H1 (cell line): ENCODE data around the gene SCNN1A. TPM values are rescaled to one million over a fixed set of nuclear protein-coding genes. Genes with fewer than 3 reads are reported as not detected.

Experiments used
- GTF2F1 ChIP-seq: IDR thresholded peaks from 2 replicates; pipeline ENCODE4 v1.6.1; 2012; ENCODE audit warnings: low read depth, low read length, improper control_type of control experiment, borderline replicate concordance
- SAP30 ChIP-seq: fragments of 300-600 bp; sonication (generic); IDR thresholded peaks from 2 replicates; pipeline ENCODE4 v1.7.1; 2012; ENCODE audit warnings: low read length, moderate library complexity, mild to moderate bottlenecking, inconsistent platforms; ENCODE audit not compliant: insufficient read depth, insufficient replicate concordance
- TBP ChIP-seq: IDR thresholded peaks from 2 replicates; pipeline ENCODE4 v1.6.1; 2011; ENCODE audit warnings: low read depth, low read length, improper control_type of control experiment
- TCF12 ChIP-seq: IDR thresholded peaks from 2 replicates; pipeline ENCODE4 v1.6.1; 2011; ENCODE audit warnings: low read depth, mild to moderate bottlenecking, low read length
- polyA plus RNA-seq, 7 experiments: library from polyadenylated mRNA; depleted of rRNA in 3 of 7; stranded (reverse) in 5 of 7; unstranded in 2 of 7; fragments of >200 nt in 5 of 7; fragments of 200-250 nt in 2 of 7; gene quantifications; 1 replicate in 5 of 7; 2 replicates in 1 of 7; 4 replicates in 1 of 7; pipeline versions ENCODE4 v1.2.1 to v1.2.3, GENCODE V29; 2011 to 2013; ENCODE audit warnings: missing spikeins in 2 of 7, mixed read lengths in 2 of 7
- total RNA-seq: library from RNA; stranded (reverse); fragmentation: NEBNext Ultra II Directional; extraction: Animal tissue kit (Norgen Biotek cat#: 25700); gene quantifications from 2 replicates; pipeline ENCODE4 v1.2.1, GENCODE V29; 2021
- TF ChIP-seq, protein P1 (sequence below): fragments of 300-600 bp; sonication (generic); IDR thresholded peaks from 2 replicates; pipeline ENCODE4 v1.7.1; 2012; ENCODE audit warnings: low read length, moderate library complexity, mild to moderate bottlenecking, inconsistent platforms; ENCODE audit not compliant: insufficient replicate concordance
- TF ChIP-seq, protein P2 (sequence below): IDR thresholded peaks from 2 replicates; pipeline ENCODE4 v1.6.1; 2011; ENCODE audit warnings: low read length, improper control_type of control experiment

SCNN1A gene
- total and polyA plus RNA-seq, 2 of the 8 experiments (the other 6 are each of a cell fraction or from before 2014, with no cell fraction given): 85.5 to 156 TPM

DNA sequence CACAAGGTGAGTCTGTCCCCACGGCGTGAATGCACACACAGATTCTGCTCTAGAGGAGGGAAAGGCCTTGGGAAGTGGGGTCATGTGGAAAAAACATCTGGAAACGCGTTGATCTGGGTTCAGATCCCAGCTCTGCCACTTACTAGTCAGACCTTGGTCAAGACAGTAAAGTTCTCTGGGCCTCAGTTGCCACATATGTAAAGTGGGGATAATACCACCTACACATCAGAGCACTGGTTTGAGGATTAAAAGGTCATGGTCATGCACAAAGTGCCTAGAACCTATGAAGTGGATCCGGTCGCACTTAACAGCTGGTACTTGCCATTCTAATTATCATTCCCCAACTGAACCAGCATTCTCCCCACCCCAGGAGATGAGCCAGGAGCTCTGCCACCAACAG, 60.2 kb downstream of the SCNN1A start (continued):
- TF ChIP-seq, protein P1, sequence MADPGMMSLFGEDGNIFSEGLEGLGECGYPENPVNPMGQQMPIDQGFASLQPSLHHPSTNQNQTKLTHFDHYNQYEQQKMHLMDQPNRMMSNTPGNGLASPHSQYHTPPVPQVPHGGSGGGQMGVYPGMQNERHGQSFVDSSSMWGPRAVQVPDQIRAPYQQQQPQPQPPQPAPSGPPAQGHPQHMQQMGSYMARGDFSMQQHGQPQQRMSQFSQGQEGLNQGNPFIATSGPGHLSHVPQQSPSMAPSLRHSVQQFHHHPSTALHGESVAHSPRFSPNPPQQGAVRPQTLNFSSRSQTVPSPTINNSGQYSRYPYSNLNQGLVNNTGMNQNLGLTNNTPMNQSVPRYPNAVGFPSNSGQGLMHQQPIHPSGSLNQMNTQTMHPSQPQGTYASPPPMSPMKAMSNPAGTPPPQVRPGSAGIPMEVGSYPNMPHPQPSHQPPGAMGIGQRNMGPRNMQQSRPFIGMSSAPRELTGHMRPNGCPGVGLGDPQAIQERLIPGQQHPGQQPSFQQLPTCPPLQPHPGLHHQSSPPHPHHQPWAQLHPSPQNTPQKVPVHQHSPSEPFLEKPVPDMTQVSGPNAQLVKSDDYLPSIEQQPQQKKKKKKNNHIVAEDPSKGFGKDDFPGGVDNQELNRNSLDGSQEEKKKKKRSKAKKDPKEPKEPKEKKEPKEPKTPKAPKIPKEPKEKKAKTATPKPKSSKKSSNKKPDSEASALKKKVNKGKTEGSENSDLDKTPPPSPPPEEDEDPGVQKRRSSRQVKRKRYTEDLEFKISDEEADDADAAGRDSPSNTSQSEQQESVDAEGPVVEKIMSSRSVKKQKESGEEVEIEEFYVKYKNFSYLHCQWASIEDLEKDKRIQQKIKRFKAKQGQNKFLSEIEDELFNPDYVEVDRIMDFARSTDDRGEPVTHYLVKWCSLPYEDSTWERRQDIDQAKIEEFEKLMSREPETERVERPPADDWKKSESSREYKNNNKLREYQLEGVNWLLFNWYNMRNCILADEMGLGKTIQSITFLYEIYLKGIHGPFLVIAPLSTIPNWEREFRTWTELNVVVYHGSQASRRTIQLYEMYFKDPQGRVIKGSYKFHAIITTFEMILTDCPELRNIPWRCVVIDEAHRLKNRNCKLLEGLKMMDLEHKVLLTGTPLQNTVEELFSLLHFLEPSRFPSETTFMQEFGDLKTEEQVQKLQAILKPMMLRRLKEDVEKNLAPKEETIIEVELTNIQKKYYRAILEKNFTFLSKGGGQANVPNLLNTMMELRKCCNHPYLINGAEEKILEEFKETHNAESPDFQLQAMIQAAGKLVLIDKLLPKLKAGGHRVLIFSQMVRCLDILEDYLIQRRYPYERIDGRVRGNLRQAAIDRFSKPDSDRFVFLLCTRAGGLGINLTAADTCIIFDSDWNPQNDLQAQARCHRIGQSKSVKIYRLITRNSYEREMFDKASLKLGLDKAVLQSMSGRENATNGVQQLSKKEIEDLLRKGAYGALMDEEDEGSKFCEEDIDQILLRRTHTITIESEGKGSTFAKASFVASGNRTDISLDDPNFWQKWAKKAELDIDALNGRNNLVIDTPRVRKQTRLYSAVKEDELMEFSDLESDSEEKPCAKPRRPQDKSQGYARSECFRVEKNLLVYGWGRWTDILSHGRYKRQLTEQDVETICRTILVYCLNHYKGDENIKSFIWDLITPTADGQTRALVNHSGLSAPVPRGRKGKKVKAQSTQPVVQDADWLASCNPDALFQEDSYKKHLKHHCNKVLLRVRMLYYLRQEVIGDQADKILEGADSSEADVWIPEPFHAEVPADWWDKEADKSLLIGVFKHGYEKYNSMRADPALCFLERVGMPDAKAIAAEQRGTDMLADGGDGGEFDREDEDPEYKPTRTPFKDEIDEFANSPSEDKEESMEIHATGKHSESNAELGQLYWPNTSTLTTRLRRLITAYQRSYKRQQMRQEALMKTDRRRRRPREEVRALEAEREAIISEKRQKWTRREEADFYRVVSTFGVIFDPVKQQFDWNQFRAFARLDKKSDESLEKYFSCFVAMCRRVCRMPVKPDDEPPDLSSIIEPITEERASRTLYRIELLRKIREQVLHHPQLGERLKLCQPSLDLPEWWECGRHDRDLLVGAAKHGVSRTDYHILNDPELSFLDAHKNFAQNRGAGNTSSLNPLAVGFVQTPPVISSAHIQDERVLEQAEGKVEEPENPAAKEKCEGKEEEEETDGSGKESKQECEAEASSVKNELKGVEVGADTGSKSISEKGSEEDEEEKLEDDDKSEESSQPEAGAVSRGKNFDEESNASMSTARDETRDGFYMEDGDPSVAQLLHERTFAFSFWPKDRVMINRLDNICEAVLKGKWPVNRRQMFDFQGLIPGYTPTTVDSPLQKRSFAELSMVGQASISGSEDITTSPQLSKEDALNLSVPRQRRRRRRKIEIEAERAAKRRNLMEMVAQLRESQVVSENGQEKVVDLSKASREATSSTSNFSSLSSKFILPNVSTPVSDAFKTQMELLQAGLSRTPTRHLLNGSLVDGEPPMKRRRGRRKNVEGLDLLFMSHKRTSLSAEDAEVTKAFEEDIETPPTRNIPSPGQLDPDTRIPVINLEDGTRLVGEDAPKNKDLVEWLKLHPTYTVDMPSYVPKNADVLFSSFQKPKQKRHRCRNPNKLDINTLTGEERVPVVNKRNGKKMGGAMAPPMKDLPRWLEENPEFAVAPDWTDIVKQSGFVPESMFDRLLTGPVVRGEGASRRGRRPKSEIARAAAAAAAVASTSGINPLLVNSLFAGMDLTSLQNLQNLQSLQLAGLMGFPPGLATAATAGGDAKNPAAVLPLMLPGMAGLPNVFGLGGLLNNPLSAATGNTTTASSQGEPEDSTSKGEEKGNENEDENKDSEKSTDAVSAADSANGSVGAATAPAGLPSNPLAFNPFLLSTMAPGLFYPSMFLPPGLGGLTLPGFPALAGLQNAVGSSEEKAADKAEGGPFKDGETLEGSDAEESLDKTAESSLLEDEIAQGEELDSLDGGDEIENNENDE: no peak
- TF ChIP-seq TBP: no peak
- TF ChIP-seq, protein P2, sequence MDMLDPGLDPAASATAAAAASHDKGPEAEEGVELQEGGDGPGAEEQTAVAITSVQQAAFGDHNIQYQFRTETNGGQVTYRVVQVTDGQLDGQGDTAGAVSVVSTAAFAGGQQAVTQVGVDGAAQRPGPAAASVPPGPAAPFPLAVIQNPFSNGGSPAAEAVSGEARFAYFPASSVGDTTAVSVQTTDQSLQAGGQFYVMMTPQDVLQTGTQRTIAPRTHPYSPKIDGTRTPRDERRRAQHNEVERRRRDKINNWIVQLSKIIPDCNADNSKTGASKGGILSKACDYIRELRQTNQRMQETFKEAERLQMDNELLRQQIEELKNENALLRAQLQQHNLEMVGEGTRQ: no peak
- no peak for TF ChIP-seq GTF2F1
- TF ChIP-seq SAP30: no peak
- TF ChIP-seq TCF12: no peak
